ENCODE measurements around the gene SLC4A1AP. TPM values are rescaled to one million over a fixed set of nuclear protein-coding genes. Genes with fewer than 3 reads are reported as not detected.

SLC4A1AP gene
- total and polyA plus RNA-seq, 2 of the 13 experiments (the other 11 are each of a cell fraction or from before 2014, with no cell fraction given), result 15.3 to 44.6 TPM

GRCh38 chr2:27683390-27684071 lies 19.8 kb downstream of the SLC4A1AP start (continued):
- TF ChIP-seq LCORL (IDR thresholded peaks at IDR 0.05), result peak; percentile 56; the same call in 1 of the 2 replicates
- TF ChIP-seq LCORL (CRISPR knock-in tag; IDR thresholded peaks at IDR 0.05), result 0 out of 2 replicates have a peak, but pooled peaks have one; percentile 56
- TF ChIP-seq FOXO1 (CRISPR knock-in tag; IDR thresholded peaks at IDR 0.05), result 0 out of 2 replicates have a peak, but pooled peaks have one; percentile 27
- peak; percentile 27; the same call in 1 of the 2 replicates for TF ChIP-seq CREM (IDR thresholded peaks at IDR 0.05)
- no peak for TF ChIP-seq CREM (CRISPR knock-in tag; IDR thresholded peaks at IDR 0.05)
- no peak for TF ChIP-seq HDAC6 (IDR thresholded peaks at IDR 0.05; ENCODE audit: low read depth, low read length)
- no peak for TF ChIP-seq HNF4A (CRISPR knock-in tag; IDR thresholded peaks at IDR 0.05)
- TF ChIP-seq MAFF (IDR thresholded peaks at IDR 0.05; ENCODE audit: low read depth, low read length), result no peak
- no peak for TF ChIP-seq MTA1 (CRISPR knock-in tag; IDR thresholded peaks at IDR 0.05; ENCODE audit: borderline replicate concordance)
- TF ChIP-seq TERF1 (CRISPR knock-in tag; IDR thresholded peaks at IDR 0.05), result no peak
- TF ChIP-seq ZC3H4 (CRISPR knock-in tag; IDR thresholded peaks at IDR 0.05; ENCODE audit: borderline replicate concordance), result no peak
- TF ChIP-seq SIN3B (IDR thresholded peaks at IDR 0.05; ENCODE audit: low read length), result 0 out of 2 replicates have a peak, but pooled peaks have one; percentile 38
- peak; percentile 84 for TF ChIP-seq ARID3A (IDR thresholded peaks at IDR 0.05; ENCODE audit: low read depth, low read length)
- TF ChIP-seq AHDC1 (CRISPR knock-in tag; IDR thresholded peaks at IDR 0.05; ENCODE audit: borderline replicate concordance), result no peak
- TF ChIP-seq ZNF7 (CRISPR knock-in tag; IDR thresholded peaks at IDR 0.05), result no peak
- no peak for TF ChIP-seq AFF4 (CRISPR knock-in tag; IDR thresholded peaks at IDR 0.05)
- TF ChIP-seq ZZZ3 (CRISPR knock-in tag; IDR thresholded peaks at IDR 0.05; ENCODE audit: borderline replicate concordance), result no peak
- TF ChIP-seq HES4 (CRISPR knock-in tag; IDR thresholded peaks at IDR 0.05; ENCODE audit: borderline replicate concordance), result no peak

Data from HepG2 (cell line).